Parathyroid adenoma (tissue), 2 donors: Measurements from ENCODE around the gene ZNF230.

Source experiments
- H2AFZ ChIP-seq: fragments of 300-600 bp; sonication (generic); one replicate; pipeline ENCODE4 v1.7.0; 2017; ENCODE audit warnings: antibody characterized with exemption, mild to moderate bottlenecking
- H3K27ac ChIP-seq: fragments of 300-600 bp; sonication (generic); one replicate; pipeline ENCODE4 v1.7.0; 2017
- H3K27me3 ChIP-seq: fragments of 300-600 bp; sonication (generic); one replicate; pipeline ENCODE4 v1.7.0; 2017; ENCODE audit warnings: low read length; ENCODE audit not compliant: control insufficient read depth, insufficient read depth
- H3K36me3 ChIP-seq: fragments of 300-600 bp; sonication (generic); one replicate; pipeline ENCODE4 v1.7.0; 2017; ENCODE audit warnings: low read length; ENCODE audit not compliant: control insufficient read depth, insufficient read depth
- H3K4me1 ChIP-seq: fragments of 300-600 bp; sonication (generic); one replicate; pipeline ENCODE4 v1.7.0; 2017; ENCODE audit warnings: control low read depth
- H3K4me2 ChIP-seq: fragments of 300-600 bp; sonication (generic); one replicate; pipeline ENCODE4 v1.7.0; 2017; ENCODE audit warnings: low read length
- H3K4me3 ChIP-seq: fragments of 300-600 bp; sonication (generic); one replicate; pipeline ENCODE4 v1.7.0; 2017; ENCODE audit warnings: low read depth, low read length
- H3K79me2 ChIP-seq: fragments of 300-600 bp; sonication (generic); one replicate; pipeline ENCODE4 v1.7.0; 2017; ENCODE audit warnings: control low read depth
- H3K9ac ChIP-seq: fragments of 300-600 bp; sonication (generic); one replicate; pipeline ENCODE4 v1.7.0; 2017; ENCODE audit warnings: mild to moderate bottlenecking
- H3K9me3 ChIP-seq: fragments of 300-600 bp; sonication (generic); one replicate; pipeline ENCODE4 v1.7.0; 2017; ENCODE audit warnings: low read length; ENCODE audit not compliant: control insufficient read depth
- CTCF ChIP-seq: fragments of 300-600 bp; sonication (generic); IDR thresholded peaks from one replicate; pipeline ENCODE4 v1.7.0; 2017; ENCODE audit warnings: antibody characterized with exemption, mild to moderate bottlenecking
- donor health status: primary hyperparathyroidism.

ZNF230 gene

GRCh38 chr19:44050740-44051649 is 48.2 kb downstream of the ZNF230 start:
- Histone ChIP-seq H2AFZ (peak overlapping the region; percentile 87), H3K27me3 (no peaks in the 10 kb centered on the region), H3K9me3 (no peaks in the 10 kb centered on the region), H3K36me3 (no peaks in the 10 kb centered on the region), H3K4me2 (peak overlapping the region; percentile 80), H3K27ac (peak overlapping the region; percentile 84), H3K79me2 (peaks cover 9% of the 10 kb centered on the region), H3K4me1 (peaks cover 8% of the 10 kb centered on the region), H3K4me3 (peak overlapping the region; percentile 79), H3K9ac (no peak overlapping the region)
- no peak for TF ChIP-seq CTCF

- peak within 1 kb of the TSS; percentile 79 for H3K4me3 ChIP-seq
- no peaks in the 10 kb centered on the region for H3K36me3 ChIP-seq
- H3K4me2 ChIP-seq: peak within 1 kb of the TSS; percentile 85
- H3K27ac ChIP-seq: peak within 1 kb of the TSS; percentile 84
- H2AFZ ChIP-seq: peak within 1 kb of the TSS; percentile 87
- H3K9ac ChIP-seq: peak within 1 kb of the TSS; percentile 55
- peaks cover 8% of the 10 kb centered on the region for H3K4me1 ChIP-seq
- H3K9me3 ChIP-seq: no peaks in the 10 kb centered on the region
- no peak for TF ChIP-seq CTCF
- peaks cover 9% of the 10 kb centered on the region for H3K79me2 ChIP-seq
- H3K27me3 ChIP-seq: no peaks in the 10 kb centered on the region
Measured at GRCh38 chr19:44051650-44052402, 49.1 kb downstream of the ZNF230 start, which contains the start of gene ZNF223. Gene ZNF223 (plus strand): TSS chr19:44052036. CDS start chr19:44055177, 3,141 bp downstream.

GRCh38 chr19:44055870-44056269 is 53.1 kb downstream of the ZNF230 start:
- Histone ChIP-seq H3K9ac (no peak overlapping the region), H3K36me3 (no peaks in the 10 kb centered on the region), H2AFZ (no peak overlapping the region), H3K4me1 (peaks cover 8% of the 10 kb centered on the region), H3K4me3 (no peak overlapping the region), H3K9me3 (no peaks in the 10 kb centered on the region), H3K79me2 (peaks cover 9% of the 10 kb centered on the region), H3K27me3 (no peaks in the 10 kb centered on the region), H3K27ac (no peak overlapping the region), H3K4me2 (no peak overlapping the region)
- no peak for TF ChIP-seq CTCF

- no peaks in the 10 kb centered on the region for H3K4me1 ChIP-seq
- H3K9me3 ChIP-seq: no peaks in the 10 kb centered on the region
- no peaks in the 10 kb centered on the region for H3K79me2 ChIP-seq
- H3K9ac ChIP-seq: no peak overlapping the region
- H2AFZ ChIP-seq: no peak overlapping the region
- H3K4me3 ChIP-seq: no peak overlapping the region
- H3K27ac ChIP-seq: no peak overlapping the region
- H3K36me3 ChIP-seq: no peaks in the 10 kb centered on the region
- no peak overlapping the region for H3K4me2 ChIP-seq
- no peak for TF ChIP-seq CTCF
- no peaks in the 10 kb centered on the region for H3K27me3 ChIP-seq
Measured at GRCh38 chr19:44059229-44059628, 56.5 kb downstream of the ZNF230 start.
